GM06990 (cell line): ENCODE results near the gene LDB2.
"Not testable (repeated sequence)": the region's sequence is repeated elsewhere in the genome, so short reads cannot be mapped to it uniquely, and the experiment has no call there.

Experiments
- DNase-seq: peaks from one replicate; pipeline ENCODE4 v3.0.0-alpha.2; 2011; ENCODE audit not compliant: insufficient read length; ENCODE audit errors: extremely low read depth
- H3K27me3 ChIP-seq: replicated peaks from 2 replicates; pipeline ENCODE4 v1.6.0; 2011; ENCODE audit warnings: low read length; ENCODE audit not compliant: control insufficient read depth, insufficient read depth
- H3K36me3 ChIP-seq: 2 replicates; pipeline ENCODE4 v1.5.1; 2011; ENCODE audit warnings: low read length; ENCODE audit not compliant: control insufficient read depth, insufficient read depth
- H3K4me3 ChIP-seq: replicated peaks from 2 replicates; pipeline ENCODE4 v1.5.1; 2011; ENCODE audit warnings: low read depth, mild to moderate bottlenecking, control low read depth, low read length
- TF ChIP-seq, protein P1 (sequence below): IDR thresholded peaks from 2 replicates; pipeline ENCODE4 v1.5.1; 2011; ENCODE audit warnings: low read length, control low read depth, mild to moderate bottlenecking, inconsistent platforms; ENCODE audit not compliant: insufficient read depth, poor library complexity, severe bottlenecking

The LDB2 gene

DNA sequence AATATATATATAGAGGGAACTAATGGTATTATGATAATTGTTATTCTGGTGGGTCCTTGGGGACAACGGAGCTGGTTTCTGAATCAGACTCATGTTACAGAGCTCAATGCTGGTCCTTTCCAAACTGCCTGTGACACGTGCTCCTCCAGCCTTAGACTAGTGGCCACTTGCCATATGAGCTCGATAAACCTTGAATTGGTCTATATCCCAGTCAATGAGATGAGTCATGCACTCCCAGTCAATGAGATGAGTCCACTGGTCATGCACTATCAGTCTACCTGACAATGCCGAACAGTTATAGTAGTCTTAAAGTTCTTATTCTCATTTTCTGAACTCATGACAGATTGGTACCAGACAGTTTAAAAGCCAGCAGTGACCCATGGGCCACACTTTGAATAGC, 325.2 kb downstream of the LDB2 start:
- H3K27me3 ChIP-seq: no peaks in the 10 kb centered on the region
- H3K36me3 ChIP-seq: no peaks in the 10 kb centered on the region
- no peak overlapping the region for H3K4me3 ChIP-seq
- TF ChIP-seq, protein P1, sequence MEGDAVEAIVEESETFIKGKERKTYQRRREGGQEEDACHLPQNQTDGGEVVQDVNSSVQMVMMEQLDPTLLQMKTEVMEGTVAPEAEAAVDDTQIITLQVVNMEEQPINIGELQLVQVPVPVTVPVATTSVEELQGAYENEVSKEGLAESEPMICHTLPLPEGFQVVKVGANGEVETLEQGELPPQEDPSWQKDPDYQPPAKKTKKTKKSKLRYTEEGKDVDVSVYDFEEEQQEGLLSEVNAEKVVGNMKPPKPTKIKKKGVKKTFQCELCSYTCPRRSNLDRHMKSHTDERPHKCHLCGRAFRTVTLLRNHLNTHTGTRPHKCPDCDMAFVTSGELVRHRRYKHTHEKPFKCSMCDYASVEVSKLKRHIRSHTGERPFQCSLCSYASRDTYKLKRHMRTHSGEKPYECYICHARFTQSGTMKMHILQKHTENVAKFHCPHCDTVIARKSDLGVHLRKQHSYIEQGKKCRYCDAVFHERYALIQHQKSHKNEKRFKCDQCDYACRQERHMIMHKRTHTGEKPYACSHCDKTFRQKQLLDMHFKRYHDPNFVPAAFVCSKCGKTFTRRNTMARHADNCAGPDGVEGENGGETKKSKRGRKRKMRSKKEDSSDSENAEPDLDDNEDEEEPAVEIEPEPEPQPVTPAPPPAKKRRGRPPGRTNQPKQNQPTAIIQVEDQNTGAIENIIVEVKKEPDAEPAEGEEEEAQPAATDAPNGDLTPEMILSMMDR: no peak
- no peak for DNase-seq

DNA sequence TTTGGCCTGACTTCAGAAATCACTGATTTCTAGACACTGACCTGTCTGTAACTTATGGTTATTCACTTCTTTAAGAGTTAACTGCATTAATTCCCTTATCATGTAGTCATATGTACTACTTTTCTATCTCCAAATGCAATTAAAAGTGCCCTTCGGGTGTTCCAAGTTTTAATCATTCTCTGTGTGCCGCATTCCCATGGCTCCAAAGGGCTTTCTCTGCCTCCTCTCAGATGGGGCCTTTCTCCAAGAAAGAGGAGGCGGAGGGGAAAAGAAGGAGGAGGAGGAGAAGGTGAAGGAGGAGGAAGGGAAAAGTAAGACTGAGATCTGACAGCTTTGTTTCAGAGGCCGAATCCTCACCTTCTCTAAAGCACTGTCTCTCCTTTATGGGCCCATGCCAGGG, 325.8 kb downstream of the LDB2 start:
- TF ChIP-seq, protein P1: no peak
- no peaks in the 10 kb centered on the region for H3K36me3 ChIP-seq
- H3K4me3 ChIP-seq: no peak overlapping the region
- no peaks in the 10 kb centered on the region for H3K27me3 ChIP-seq
- DNase-seq: no peak

DNA sequence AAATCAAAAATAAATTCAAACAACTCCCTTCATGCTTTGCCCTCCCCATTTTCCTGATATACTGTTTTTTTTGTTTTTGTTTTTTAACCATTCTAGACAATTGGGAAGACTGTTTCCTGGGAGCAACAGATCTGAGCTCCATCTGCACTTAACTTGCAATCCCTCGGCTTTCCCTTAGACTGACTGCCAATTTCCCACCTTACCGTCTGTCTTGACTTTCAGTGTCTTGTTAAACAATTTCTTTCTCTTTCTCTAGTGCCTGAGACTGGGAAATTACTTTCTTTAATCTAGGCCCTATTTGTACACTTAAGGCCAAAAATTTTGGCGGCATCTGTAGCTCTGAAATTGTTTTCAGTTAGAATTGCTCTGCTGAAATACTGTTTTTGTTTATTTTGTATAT, 326.3 kb downstream of the LDB2 start:
- Histone ChIP-seq H3K4me3 (no peak overlapping the region), H3K36me3 (no peaks in the 10 kb centered on the region), H3K27me3 (no peaks in the 10 kb centered on the region)
- TF ChIP-seq, protein P1: no peak
- no peak for DNase-seq

DNA sequence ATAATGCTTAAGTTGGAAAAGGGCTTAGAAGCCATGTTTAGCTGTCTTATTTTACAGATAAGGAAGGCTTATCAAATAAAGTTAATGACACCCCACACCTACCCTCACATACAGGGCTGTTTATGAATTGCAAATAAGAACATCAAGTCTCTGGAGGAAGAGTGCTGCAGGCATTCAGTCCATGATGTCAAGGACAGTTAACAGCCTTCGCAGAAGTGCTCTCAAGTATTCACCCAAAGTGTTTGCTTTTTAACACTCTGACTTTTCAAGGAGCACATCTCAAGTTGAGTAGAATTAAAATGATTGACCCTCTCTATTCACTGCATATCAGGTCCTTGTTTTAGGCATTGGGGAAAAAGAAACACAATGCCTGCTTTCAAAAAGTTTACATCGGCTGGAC, 328.7 kb downstream of the LDB2 start:
- no peak overlapping the region for H3K4me3 ChIP-seq
- no peaks in the 10 kb centered on the region for H3K27me3 ChIP-seq
- no peak for DNase-seq
- H3K36me3 ChIP-seq: no peaks in the 10 kb centered on the region
- TF ChIP-seq, protein P1: no peak

DNA sequence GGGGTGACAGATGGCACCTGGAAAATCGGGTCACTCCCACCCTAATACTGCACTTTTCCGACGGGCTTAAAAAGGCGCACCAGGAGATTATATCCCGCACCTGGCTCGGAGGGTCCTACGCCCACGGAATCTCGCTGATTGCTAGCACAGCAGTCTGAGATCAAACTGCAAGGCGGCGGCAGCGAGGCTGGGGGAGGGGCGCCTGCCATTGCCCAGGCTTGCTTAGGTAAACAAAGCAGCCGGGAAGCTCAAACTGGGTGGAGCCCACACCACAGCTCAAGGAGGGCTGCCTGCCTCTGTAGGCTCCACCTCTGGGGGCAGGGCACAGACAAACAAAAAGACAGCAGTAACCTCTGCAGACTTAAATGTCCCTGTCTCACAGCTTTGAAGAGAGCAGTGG, 341.1 kb downstream of the LDB2 start:
- DNase-seq, H3K4me3 ChIP-seq, H3K27me3 ChIP-seq, H3K36me3 ChIP-seq: not testable (repeated sequence)

DNA sequence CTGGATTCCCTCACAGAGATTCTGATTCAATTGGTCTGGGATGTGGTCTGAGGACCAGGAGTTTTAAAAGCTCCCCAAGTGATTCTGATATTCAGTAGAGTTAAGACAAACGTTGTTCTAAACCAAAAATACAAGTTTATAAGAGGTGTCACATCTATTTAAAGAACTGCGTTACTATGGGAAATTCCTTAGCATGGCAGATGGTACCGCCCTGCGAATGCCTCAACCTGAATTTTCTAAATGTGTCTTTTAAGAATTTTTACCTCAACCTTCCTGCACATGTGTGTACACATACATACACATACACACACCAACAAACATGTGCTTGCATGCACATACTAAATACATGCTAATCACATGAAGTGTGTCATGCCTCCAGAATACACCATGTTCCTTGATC, 343.3 kb downstream of the LDB2 start:
- Histone ChIP-seq H3K27me3 (no peaks in the 10 kb centered on the region), H3K4me3 (no peak overlapping the region), H3K36me3 (no peaks in the 10 kb centered on the region)
- no peak for DNase-seq
- TF ChIP-seq, protein P1: no peak
